ENCODE measurements around the gene RECQL5.
"Not testable (repeated sequence)": the region's sequence is repeated elsewhere in the genome, so short reads cannot be mapped to it uniquely, and the experiment has no call there.

The RECQL5 gene

DNA sequence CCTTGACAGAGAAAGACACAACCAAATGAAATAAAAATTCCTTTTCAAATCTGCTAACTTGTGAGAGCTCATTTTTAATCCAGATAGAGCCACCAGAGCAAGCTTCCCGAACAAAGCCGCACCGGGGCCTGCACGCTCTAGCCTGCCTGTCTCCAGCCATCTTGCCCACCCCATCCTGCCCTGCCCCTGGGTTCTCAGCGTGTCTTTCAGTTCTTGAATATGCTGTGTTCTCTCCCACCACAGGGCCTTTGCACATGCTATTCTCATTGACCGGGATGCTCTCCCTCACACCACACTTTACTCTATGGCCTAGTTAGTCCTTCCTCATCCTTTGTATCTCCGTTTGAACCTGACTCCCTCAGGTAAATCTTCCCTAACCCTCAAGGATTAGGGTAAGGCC, 19.0 kb downstream of the RECQL5 start:
- no peak for DNase-seq (ENCODE audit: low spot score)

DNA sequence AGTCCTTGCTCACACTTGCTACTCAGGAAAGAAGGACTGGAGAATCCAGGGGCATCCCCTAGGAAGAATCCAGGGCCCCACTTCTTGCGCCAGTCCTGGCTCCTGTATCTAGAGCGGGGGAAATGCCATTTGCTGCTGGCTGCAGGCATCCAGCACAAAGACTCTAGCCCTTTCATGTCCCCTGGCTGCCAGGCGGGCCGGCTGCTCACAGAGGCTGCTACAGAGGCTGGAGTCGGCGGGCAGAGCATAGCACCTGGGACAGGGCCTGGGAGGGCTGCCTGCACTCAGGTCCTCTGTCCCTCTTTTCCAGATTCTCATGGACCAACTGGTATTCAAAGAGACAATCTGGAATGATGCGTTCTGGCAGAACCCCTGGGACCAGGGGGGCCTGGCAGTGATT, 19.9 kb downstream of the RECQL5 start:
- no peak for DNase-seq (ENCODE audit: low spot score)

DNA sequence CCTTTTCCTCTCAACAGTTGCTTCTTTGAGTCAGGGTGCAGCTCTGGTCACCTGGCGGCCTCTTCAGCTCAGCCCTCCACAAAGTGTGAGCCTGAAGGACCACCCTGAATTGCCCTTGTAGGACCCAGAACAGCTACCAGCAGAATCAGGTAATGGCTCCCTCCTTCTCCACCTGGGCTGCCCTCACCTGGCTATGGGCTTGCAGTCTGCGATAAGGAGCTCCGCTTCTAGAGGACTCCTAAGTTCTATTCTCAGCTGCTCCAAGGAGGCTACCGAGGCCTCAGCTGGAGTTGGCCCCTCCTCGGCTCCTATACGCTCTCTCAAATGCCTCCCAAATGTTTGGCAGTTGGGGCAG, 20.3 kb downstream of the RECQL5 start:
- no peak for DNase-seq (ENCODE audit: low spot score)

DNA sequence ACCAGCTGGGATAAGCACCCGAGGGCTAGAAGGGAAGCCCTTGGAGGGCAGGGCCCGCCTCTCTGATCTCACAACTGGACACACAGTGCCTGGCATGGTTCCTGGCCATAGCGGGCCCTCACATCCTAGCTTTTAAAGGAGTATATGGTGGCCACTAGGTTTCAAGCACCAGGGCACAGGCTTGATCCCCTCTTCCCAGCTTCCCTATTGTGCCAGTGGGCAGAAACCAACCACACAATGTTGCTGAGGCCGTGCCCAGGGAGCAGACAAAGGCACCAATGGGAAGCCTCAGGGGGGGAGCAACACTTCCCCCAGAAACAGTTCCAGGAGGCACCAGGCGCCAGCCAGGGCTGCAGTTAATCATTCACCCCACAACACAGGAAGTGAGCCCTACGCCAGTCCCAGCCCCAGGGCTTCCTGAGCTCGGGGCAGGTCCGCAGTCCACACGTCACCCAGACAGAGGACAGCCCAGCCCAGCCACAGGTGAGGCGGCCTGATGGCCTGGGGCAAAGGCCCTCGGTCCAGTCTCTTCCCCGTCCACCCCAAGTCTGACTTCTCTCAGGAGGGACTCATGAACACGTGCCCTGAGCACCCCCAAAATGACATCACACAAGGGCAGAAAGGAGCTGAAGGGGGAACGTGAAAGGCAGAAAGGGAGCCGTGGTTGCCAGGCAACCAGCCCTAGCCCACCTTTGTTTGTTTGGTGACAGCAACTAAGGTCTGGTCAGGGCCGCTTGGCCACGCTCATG, 20.9 kb downstream of the RECQL5 start:
- peak; percentile 92 for DNase-seq (ENCODE audit: low spot score)

DNA sequence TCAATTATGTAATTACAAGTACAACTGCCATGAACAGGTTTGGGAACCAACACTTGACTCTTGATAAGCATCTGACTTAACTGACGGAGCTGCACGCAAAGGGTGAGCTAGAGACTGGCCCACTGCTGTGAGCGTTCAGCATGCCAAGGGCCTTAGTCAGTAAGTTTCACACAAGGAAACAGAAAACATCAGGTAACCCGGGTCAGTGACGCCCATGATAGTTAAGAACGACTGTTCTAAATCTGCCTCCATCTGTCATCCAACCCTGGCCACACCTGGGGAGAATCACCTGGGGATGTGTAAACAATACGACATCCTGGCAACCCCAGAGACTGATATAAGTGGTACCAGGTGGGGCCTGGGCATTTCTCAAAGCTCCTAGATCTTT, 21.5 kb downstream of the RECQL5 start:
- DNase-seq (ENCODE audit: low spot score), result no peak

DNA sequence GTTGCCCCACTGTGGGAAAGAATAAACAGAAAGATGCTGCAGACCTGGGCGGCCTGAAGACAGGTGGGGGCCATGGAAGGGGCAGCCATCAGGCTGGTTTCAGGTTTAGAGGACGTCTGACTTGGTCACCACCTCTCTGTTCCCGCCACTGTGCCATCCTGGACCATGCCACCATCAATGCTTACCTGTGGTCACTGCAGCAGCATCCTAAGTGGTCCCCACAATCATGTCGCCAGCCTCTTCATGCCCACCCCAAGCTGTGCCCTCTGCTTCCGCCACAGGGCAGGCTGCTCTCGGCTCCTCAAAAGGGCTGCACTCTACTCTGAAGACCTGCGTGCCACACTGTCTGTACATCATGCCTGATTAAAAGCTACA, 23.3 kb downstream of the RECQL5 start:
- DNase-seq (ENCODE audit: low spot score), result no peak

DNA sequence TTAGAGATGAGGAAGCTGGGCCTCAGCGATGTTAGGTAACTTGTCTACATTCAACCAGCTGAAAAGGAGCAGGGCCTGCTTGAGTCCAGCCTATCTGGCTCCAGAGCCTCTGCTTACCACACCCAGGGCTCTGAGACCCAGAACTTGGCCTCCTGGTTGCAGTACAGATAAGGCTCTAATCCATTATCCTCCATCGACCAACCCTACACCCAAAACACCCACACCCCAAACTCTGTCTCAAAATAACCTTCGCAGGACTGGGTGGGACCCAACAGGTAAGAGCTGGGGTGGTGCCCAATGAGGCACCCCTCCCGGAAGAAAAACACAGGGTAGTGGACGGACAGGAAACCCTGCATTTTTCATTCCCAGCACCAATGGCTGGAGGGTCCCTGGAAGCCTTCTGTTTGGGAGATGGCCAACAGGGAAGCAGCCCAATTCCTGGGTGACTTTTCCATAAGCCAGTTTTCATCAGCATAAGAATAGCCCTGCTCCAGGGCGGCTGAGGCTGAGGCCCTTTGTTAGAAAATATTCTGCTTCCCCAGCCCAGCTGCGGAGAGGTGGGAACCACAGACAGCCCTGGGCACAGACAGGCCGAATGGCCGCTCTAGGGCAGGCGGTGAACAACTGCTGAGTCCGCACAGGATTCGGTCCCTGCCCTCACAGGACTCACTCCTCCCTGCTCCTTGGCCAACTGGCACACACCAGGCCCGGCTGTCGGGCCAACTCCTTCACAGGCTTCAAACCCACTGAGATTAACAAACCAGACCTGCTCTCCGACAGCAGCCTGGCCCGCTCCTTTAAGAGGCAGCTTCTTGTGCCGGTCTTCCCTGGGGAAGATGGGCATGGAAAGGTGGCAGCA, 23.9 kb downstream of the RECQL5 start:
- DNase-seq (ENCODE audit: low spot score), result no peak

DNA sequence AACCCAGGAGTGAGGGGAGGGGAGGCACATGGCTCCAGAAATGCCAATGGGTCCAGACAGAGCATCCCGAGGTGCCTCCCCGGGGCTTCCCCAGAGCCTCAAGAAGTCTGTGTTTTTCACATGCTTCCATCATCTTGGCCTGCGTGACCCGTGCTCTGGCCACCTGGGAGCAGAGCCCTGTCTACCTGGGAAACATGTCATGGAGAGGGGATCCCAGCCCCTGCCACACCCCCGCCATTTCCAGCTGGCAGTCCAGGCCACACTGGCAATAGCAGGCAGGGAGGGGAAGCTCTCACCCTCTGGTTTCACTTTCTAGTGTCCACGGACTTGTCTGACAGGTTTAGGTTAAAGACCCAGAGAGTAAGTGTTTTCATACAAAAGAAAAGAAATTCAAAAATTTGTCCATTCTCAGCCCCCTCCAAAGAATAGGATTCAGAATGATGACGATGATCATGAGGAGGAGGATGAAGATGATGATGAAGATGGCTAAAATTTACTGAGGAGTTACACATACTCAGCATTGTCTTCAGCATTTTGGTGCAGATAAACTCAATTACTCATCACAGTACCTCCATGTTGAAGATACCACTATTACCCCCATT, 24.7 kb downstream of the RECQL5 start:
- no peak for DNase-seq (ENCODE audit: low spot score)

DNA sequence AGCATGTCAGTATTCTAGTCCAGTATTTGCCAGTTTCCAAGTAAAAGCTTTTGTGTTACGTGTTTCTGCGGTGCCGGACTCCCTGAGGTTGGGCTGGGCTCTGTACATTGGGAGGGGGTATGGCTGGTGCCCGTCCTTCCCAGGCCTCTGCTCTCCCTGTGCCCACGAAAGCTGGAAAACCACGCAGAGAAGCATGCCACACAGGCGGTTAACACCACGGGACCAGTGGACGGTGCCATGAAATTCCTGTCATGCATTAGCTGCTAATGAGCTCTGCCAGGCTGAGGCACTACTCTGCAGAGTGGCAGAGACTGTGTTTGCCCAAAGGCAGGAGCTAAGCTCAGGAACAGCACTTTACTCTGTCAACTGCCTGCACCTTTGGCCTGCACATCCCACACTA, 25.6 kb downstream of the RECQL5 start:
- DNase-seq (ENCODE audit: low spot score), result no peak

DNA sequence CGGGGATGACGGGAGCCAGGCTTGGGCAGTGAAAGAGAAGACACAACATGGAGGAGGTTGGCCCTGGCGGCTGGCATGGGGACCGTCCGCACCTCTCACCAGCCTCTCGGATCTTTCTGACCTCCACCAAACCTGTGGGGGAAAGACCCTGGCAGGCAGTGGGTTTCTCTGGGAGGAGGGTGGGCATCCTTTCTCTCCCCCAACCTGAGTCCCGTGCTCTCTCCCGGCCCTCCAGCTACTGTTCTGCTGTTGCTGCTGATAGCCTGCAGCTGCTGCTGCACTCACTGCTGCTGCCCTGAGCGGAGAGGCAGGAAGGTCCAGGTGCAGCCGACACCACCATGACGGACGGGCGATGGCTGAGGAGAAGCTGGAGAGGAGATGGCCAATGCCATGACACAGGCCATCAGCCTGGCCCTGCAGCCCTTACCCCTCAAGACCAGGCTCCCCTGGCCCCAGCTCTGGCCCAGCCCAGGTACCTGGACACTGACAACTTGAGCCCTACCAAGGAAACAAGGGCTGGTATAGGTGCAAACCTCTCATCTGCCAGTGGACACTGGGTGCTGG, 26.3 kb downstream of the RECQL5 start:
- DNase-seq (ENCODE audit: low spot score), result no peak

DNA sequence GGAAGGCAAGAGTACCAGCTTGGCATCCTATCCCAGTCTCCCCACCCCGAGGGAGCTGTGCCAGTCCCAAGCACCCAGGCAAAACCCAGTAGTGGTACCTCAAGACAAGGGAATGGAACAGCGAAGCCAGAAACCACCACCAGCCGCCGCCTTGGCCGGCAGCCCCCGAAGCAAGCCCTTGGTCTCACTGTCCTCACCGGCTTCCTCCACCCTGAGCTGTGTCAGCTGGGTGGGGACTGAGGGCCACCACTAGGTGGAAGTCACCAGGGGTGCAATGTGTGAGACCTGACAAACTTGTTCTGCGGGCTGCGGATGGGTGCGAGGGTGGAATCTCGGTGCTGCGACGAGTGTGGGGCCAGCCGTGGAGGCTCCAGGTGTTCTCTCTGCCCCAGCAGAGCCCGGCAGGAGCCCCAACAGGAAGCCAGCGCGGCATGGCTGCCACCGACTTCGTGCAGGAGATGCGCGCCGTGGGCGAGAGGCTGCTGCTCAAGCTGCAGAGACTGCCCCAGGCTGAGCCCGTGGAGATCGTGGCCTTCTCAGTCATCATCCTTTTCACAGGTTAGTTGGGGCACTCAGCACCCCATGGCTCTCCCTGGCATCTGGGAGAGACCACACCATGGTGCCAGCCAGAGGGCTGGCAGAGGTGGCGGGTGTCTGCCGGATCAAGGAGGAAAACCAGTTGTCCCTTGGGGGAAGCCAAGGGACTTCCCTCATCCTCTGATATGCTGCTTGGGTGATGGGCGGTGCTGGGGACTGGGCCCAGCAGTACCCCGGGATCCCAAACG, 27.0 kb downstream of the RECQL5 start:
- no peak for DNase-seq (ENCODE audit: low spot score)

DNA sequence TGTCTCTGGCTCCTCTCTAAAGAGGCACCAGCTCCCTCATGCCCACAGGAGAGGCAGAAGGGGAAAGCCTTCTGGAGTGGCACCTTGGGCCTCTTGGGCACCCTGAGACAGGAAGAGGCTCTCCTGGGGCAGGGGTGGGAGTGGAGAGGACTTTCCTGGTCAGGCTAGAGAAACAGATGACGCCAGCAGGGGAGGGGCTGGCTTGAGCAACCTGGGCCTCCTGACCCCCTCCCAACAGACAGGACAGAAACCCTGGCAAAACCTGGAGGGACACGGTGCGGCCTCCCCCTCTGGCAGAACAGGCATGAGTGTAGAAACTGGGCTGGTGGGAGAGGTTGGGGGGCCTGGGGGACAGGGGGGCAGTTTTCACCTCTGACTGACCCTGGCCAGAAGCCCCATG, 27.6 kb downstream of the RECQL5 start:
- no peak for DNase-seq (ENCODE audit: low spot score)

DNA sequence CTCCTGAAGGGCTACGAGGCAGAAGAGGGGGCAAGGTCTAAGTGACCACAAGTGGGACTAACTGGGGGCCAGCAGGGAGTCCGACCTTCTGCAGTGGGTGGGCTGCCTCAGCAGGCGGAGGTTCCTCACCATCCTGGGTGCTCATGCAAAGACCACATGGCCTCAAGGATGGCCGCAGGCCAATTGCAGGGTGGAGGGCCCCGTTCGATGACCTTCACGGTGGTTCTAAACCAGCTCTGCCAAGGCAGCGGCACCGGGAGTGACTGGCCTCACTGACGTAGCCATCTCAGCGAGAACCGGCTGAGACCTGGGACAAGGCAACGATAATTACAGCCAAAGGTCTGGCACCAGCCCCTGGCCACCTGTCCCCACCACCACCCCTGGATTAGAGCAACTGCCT, 28.1 kb downstream of the RECQL5 start:
- DNase-seq (ENCODE audit: low spot score), result no peak

DNA sequence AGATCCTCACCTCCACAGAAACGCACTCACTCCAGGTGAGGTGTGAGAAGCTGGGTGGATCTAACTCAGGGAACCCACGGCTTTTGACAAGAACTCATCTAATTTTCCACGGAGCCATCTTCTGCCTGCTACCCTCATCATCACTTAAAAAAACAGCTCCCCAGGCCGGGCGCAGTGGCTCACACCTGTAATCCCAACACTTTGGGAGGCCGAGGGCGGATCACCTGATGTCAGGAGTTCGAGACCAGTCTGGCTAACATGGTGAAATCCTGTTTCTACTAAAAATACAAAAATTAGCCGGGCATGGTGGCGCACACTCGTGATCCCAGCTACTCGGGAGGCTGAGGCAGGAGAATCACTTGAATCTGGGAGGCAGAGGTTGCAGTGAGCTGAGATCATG, 28.9 kb downstream of the RECQL5 start:
- not testable (repeated sequence) for DNase-seq (ENCODE audit: low spot score)

DNA sequence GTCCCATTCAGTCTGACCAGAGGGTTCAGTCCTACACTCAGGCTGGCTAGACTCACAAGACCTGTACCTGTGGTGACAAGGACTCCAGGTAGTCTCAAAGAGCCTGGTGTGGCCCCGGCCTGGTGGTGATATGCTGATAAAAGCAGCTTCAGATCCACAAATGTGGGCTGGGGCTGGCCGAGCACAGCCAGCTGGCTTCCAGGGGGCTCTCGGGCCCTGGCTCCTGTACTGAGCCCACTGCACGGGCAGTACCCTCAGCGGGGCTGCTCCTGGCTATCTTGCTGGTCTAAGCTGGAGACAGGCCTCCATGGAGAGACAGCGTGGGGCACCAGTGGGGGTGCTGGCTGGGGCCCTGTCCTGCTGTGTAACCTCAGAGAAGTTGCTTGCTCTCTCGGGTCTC, 29.4 kb downstream of the RECQL5 start:
- no peak for DNase-seq (ENCODE audit: low spot score)

DNA sequence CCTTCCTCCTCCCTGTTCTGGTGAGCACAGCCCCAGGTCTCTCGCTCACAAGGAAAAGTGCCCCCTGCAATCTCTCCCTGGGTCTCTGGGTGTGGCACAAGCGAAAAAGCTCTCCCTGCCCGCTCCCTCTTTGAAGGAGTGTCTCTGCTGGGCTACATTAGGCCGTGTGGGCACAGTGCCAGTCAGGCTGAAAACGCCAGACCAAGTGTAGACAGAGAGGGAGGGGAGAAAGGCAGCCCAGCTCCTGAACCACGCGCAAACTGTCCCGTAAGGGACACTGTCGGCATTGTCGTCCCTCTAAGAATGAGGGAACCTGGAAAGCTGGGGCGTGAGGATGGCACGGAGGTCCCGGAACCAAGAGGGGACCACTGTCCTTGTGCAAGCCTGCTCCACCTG, 29.8 kb downstream of the RECQL5 start:
- DNase-seq (ENCODE audit: low spot score), result no peak

DNA sequence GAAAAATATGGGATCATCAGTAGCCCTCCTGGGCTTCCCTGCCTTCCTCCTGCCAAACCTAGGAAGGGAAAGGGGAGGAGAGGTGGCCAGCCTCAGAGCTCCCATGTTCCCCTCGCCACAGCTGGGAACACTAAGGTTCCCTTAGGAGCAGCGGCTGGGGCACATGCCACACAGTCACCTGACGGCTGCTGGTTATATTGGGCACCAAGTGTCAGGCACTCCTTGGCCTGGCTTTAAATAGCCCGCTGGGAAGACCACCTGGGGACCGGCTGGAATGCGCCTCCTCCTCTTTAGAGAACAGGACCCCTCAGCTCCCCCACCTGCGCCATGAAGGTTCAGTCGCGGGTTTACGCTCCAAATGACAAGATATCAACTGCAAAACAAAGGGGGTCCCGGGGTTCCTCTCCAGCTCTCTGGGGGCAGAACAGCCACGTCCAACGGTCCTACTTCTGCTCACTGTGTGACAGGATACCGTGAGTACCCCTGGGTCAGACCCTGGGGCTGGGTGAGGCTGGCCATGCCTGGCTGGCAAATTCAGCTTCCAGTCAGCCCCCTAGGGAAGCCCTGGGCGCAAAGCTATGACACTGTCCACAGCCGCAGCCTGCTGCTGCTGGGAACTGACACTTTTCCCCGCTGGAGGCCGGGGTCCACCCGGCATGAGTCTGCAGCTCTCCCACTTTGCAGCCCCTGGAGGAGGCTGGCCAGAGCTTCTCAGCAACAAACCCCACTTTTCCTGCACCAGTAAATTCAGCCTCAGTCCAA, 30.4 kb downstream of the RECQL5 start:
- DNase-seq (ENCODE audit: low spot score), result no peak

DNA sequence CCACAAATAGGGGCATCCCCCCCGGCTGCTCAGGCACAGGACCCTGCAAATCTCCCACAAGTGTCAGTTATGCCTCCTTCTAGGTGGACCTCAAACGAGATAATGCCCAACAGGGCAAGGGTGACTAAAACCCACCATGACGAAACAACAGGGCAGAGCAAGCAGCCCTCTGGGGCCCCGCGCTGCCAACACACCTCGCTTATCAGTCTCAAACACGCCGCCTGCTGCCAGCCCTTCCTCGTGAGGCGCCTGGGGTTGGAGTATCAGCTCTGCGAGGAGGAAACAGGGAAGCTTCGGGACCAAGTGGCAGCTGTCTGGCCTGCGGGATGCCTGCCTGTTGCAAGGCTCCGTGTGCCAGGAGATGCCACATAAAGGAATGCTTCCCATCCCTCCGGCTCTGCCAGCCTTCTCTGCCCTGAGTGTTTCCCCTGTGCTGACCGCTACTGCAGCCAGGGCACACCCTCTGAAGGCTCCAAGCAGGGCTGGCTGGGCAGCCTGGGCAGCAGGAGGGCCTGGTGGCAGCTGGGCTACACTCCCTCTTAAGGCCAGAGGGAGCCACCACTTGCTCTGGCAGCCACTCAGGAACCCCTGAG, 31.2 kb downstream of the RECQL5 start:
- no peak for DNase-seq (ENCODE audit: low spot score)

DNA sequence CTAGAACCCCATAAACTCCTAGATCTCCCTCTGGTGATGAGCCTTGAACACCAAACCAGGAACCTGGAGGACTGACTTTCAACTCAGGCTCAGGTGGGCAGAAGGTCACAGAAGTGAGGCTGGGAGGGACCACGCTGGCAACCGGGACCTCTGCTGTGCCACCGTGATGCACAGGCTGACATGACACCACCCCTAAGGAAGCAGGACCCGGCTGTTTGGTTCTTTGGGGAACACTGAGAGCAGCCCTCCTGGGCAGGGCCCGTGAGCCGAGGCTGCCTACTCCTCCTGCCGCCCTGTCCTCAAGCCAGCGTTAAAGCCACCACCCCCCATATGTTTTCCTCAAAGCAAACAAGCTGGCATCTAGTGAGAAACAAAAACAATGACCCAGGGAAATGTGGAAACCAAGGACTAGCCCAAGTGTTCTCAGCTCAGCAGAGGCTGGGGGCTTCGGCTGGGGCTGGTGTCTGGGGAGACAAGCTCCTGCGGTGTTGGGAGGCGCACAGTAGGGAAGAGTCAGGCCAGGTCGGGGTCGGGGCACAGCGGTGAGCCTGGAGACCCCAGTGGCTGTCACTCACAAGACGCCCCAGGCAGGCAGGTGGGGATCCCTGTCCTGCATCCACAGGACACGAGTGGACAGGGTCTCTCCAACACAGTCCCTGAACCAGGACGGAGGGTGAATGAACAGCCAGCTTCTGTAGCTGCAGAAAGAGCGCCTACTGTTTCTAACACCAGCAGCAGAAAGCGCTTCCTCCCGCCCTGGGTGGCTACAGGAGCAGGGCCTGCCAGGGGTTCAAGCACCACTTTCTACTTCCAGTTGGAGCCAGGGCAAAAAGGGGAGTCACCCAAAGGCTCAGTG, 32.0 kb downstream of the RECQL5 start:
- DNase-seq (ENCODE audit: low spot score), result no peak

DNA sequence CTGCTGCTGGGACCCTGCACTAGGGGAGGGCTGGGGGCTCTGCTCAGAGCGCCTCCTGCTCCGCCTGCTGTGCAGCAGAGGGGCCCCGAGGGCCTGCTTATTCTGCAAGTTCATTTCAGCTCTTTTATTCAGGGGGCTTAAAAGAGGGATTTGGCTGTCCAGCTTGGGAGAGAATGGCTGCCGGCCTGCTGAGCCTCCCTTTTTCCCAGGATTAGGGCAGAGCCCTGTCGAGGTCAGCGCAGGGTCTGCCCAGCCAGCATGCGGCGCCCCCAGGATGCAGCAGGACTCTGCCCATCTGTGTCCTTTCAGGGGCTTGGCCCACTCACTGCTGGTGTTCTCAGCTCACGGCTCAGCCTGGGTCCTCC, 32.6 kb downstream of the RECQL5 start:
- DNase-seq (ENCODE audit: low spot score), result no peak
